D721Med (cell line): ENCODE data around the gene TMEM132E.

ENCODE experiments used
- DNase-seq: peaks from one replicate; pipeline ENCODE4 v3.0.0; 2011; ENCODE audit warnings: low spot score; ENCODE audit not compliant: insufficient read length
- FAIRE-seq: peaks from 2 replicates; lab custom pipeline; 2011; peaks lifted over from hg19 to GRCh38; lab: Jason Lieb, UNC
- CTCF ChIP-seq: IDR thresholded peaks from 2 replicates; pipeline ENCODE4 v1.5.1; 2012; ENCODE audit warnings: mild to moderate bottlenecking, control low read depth; ENCODE audit not compliant: insufficient read depth; ENCODE audit errors: missing control alignments

Gene TMEM132E

GRCh38 chr17:34579979-34580684, 750 bp downstream of the TMEM132E start:
- FAIRE-seq = no peak
- DNase-seq = no peak

GRCh38 chr17:34580685-34581445, 1.5 kb downstream of the TMEM132E start:
- FAIRE-seq (no peak), DNase-seq (no peak)
- no peak for TF ChIP-seq CTCF

More at GRCh38 chr17:34579979-34580684, 750 bp downstream of the TMEM132E start:
- no peak for TF ChIP-seq CTCF

DNA sequence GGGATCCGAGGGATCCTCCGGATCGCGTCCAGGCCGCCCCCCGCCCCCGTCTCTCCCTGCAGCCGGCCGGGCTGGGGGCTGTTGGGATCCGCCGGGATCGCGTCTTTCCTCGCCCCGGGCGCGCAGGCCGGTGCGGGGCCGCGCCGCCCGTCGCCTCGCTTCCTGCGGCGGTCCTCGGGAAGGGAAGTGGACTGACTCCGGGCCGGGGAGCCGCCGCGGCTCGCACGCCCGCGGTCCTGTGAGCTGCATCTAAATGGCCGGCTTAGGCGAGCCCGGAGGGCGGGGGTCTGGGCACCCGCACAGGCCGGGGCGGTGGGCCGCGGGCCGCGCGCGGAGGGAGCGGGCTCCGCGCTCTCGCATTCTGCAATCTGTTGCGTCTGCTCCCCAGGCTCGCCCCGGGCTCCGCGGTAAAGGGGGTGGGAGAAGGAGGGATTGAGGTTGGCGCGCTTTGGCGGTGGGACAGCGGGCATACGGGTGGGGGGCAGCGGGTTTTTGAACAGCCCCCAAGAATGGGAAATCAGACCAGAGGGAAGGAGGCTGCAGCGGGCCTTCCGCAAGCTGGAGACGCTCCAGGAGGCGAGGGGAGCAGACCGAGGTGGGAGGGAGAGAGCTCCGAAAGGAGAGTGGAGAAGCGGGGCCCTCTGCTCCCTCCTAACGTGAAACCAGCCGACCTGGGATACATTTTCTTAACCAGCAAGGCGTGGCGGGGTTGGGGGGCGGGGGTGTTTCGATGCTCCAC, 2.2 kb downstream of the TMEM132E start:
- FAIRE-seq = no peak
- no peak for DNase-seq
- TF ChIP-seq CTCF = no peak

DNA sequence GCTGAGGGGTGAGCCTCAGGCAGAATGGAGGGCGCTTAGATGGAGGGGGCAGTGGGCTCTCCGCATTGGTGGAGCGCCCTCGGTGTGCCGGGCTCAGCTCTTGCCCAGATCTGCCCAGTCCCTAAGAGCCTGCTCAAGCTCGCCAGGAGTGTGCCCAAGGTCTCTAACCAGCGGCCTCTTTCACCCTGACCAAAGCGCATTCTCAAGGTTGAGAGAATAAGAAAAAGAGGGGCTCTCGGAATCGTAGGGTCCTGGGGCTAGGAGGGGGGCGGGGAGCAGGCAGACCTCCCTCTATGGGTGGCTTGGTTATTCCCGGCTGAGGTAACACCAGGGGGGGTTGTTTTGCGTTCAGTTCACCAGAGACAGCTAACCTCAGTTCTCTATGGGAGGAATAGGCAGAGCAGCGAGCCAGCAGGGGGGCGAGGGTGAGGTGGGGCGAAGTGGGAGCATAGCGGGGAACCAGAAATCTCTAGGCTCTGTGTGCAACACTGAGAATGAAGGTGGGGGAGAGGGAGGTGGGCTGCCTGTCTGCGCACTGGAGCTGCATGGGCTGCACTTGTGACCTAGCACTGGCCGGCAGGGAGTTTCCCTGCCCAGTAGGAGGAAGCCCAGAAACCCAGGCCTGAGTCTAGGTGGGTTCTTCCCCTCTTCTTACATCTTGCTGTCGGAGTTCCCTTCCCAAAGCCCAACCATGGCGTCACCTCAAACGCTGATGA, 3.0 kb downstream of the TMEM132E start:
- DNase-seq (no peak), FAIRE-seq (no peak)
- TF ChIP-seq CTCF = no peak

- no peak for DNase-seq
- FAIRE-seq = no peak
- no peak for TF ChIP-seq CTCF
Observed at GRCh38 chr17:34582901-34583245, 3.5 kb downstream of the TMEM132E start.

- TF ChIP-seq CTCF = peak; percentile 63
- no peak for FAIRE-seq
- DNase-seq = no peak
Observed at GRCh38 chr17:34584805-34585416, 5.5 kb downstream of the TMEM132E start.
